Heart left ventricle (tissue), 13 donors: Measurements from ENCODE around the gene CACTIN.

Experiments
- POLR2A ChIP-seq, 2 donors: fragments of 450-650 bp; IDR thresholded peaks; one replicate each; pipeline ENCODE4 v1.6.1; 2017; ENCODE audit warnings: antibody characterized with exemption in 2 of 2, mild to moderate bottlenecking in 2 of 2, moderate library complexity in 2 of 2
- TF ChIP-seq, protein P1 (sequence below), 12 donors: fragments of 200-600 bp; sonication (generic) in 4 of 12; IDR thresholded peaks; one replicate each; pipeline versions ENCODE4 v1.5.0 to v1.8.0; 2018 to 2022; ENCODE audit warnings: antibody characterized with exemption in 12 of 12, mild to moderate bottlenecking in 5 of 12
- donor health status: ischemic (EF 13 %, LVEDD 7.1; RV severe dilation, severe dysfunction).
- donor health status: DM: no; HTN: yes; CAD: no.
- donor health status: DM: no; HTN: no; CAD: no.
- donor health status: ischemic (EF 25% LVEDD 6.9; RV normal size, moderate dysfunction).
- donor health status: ischemic (EF 25% LVEDD 5.7; RV mildly dilated, moderate dysfunction).
- donor health status: ischemic (EF 35%, LVEDD 5.7; RV mildly dilated, moderate dysfunction).
- donor health status: nonischemic (EF 11% LVEDD 7.7; RV severe dilation, severe dysfunction).
- donor health status: DM: yes; HTN: yes; CAD: no.
- donor health status: PGD.
- donor health status: ischemic (EF 29% LVEDD 5.4; RV normal size, mild dysfunction).
- donor health status: nonischemic (EF 23%, LVEDD 6.1; RV moderate dilation, normal function).

DNA sequence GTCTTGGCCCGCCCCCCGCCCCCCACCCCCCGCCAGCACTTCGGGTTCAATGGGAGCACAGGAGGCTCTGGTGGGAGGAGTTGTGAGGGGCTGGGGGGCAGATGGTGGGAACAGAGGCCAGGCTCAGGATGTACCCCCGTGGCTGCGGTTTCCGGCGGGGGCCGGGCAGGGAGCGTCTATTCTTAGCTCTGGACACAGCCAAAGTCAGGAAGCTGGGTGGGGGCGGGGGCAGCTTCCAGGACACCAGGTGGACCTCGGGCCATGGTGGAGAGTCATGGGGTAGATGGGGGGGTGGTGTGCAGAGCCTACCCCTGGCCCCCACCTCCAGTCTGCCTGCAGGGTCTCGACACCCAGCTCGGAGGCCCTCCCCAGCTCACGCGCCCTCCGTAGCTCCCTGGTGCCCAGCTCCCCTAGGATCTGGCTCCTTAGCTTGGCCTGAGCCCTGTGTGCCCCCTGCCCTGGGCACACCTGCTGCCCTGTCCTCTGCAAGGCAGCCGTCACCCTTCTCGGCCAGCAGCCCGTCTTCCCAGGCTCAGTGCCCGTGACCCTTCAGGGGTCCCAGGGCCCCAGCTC lies 17.8 kb downstream of the CACTIN start:
- TF ChIP-seq, protein P1, sequence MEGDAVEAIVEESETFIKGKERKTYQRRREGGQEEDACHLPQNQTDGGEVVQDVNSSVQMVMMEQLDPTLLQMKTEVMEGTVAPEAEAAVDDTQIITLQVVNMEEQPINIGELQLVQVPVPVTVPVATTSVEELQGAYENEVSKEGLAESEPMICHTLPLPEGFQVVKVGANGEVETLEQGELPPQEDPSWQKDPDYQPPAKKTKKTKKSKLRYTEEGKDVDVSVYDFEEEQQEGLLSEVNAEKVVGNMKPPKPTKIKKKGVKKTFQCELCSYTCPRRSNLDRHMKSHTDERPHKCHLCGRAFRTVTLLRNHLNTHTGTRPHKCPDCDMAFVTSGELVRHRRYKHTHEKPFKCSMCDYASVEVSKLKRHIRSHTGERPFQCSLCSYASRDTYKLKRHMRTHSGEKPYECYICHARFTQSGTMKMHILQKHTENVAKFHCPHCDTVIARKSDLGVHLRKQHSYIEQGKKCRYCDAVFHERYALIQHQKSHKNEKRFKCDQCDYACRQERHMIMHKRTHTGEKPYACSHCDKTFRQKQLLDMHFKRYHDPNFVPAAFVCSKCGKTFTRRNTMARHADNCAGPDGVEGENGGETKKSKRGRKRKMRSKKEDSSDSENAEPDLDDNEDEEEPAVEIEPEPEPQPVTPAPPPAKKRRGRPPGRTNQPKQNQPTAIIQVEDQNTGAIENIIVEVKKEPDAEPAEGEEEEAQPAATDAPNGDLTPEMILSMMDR (IDR thresholded peaks at IDR 0.05) = no peak
- no peak for TF ChIP-seq POLR2A (IDR thresholded peaks at IDR 0.05)
